CD14-positive monocyte (primary cell): ENCODE measurements around the gene ZNF692. TPM values are rescaled to one million over a fixed set of nuclear protein-coding genes. Genes with fewer than 3 reads are reported as not detected.

Experiments
- DNase-seq, 3 donors: peaks; one replicate each; pipeline ENCODE4 v3.0.0-alpha.2; 2011 to 2022
- H2AFZ ChIP-seq: 2 replicates; pipeline ENCODE4 v1.6.0; 2012; ENCODE audit warnings: mild to moderate bottlenecking, low read depth, low read length, inconsistent platforms; ENCODE audit not compliant: insufficient read depth, poor library complexity, severe bottlenecking
- H3K27ac ChIP-seq, 2 donors: 1 replicate in 1 of 2; 2 replicates in 1 of 2; pipeline ENCODE4 v1.5.1; 2012 to 2013; ENCODE audit warnings: low read length in 2 of 2, control low read depth in 1 of 2, inconsistent platforms in 1 of 2, low read depth in 1 of 2, mild to moderate bottlenecking in 1 of 2
- H3K27me3 ChIP-seq, 2 donors: one replicate each; pipeline versions ENCODE4 v1.6.0 to v1.6.1; 2011 to 2013; ENCODE audit warnings: low read length in 2 of 2; ENCODE audit not compliant: control insufficient read depth in 2 of 2, insufficient read depth in 2 of 2
- H3K36me3 ChIP-seq, 2 donors: replicated peaks in 1 of 2; 1 replicate in 1 of 2; 2 replicates in 1 of 2; pipeline versions ENCODE4 v1.5.1 to v1.6.1; 2012 to 2013; ENCODE audit warnings: low read length in 2 of 2, control low read depth in 1 of 2, inconsistent platforms in 1 of 2, mild to moderate bottlenecking in 1 of 2; ENCODE audit not compliant: insufficient read depth in 2 of 2, control insufficient read depth in 1 of 2
- H3K4me1 ChIP-seq, 2 donors: 1 replicate in 1 of 2; 2 replicates in 1 of 2; pipeline versions ENCODE4 v1.5.1 to v1.6.1; 2012 to 2013; ENCODE audit warnings: low read length in 2 of 2, control low read depth in 1 of 2, inconsistent platforms in 1 of 2, mild to moderate bottlenecking in 1 of 2, moderate library complexity in 1 of 2; ENCODE audit not compliant: insufficient read depth in 2 of 2, control insufficient read depth in 1 of 2
- H3K4me2 ChIP-seq: replicated peaks from 2 replicates; pipeline ENCODE3; 2012; ENCODE audit warnings: low read length, moderate library complexity, mild to moderate bottlenecking; ENCODE audit not compliant: poor library complexity, severe bottlenecking; ENCODE audit errors: extremely low read depth
- H3K4me3 ChIP-seq, 3 experiments: fragments of 200-600 bp in 1 of 3; sonication (generic) in 1 of 3; replicated peaks in 1 of 3; 1 replicate in 2 of 3; 2 replicates in 1 of 3; pipeline ENCODE4 v1.5.1; 2011 to 2013; ENCODE audit warnings: low read length in 3 of 3, mild to moderate bottlenecking in 3 of 3, control low read depth in 2 of 3, low read depth in 2 of 3, inconsistent platforms in 1 of 3, moderate library complexity in 1 of 3
- H3K79me2 ChIP-seq: 2 replicates; pipeline ENCODE4 v1.6.0; 2012; ENCODE audit warnings: mild to moderate bottlenecking, control low read depth, inconsistent platforms, low read length, moderate library complexity; ENCODE audit not compliant: insufficient read depth
- H3K9ac ChIP-seq: 2 replicates; pipeline ENCODE4 v1.6.0; 2017; ENCODE audit warnings: low read length, mild to moderate bottlenecking; ENCODE audit not compliant: insufficient read depth, poor library complexity, severe bottlenecking
- H3K9me3 ChIP-seq, 2 donors: replicated peaks in 1 of 2; 1 replicate in 1 of 2; 2 replicates in 1 of 2; pipeline versions ENCODE4 v1.5.1 to v1.6.1; 2012 to 2013; ENCODE audit warnings: low read length in 2 of 2, control low read depth in 1 of 2; ENCODE audit not compliant: control insufficient read depth in 1 of 2, insufficient read depth in 1 of 2
- H4K20me1 ChIP-seq: 2 replicates; pipeline ENCODE4 v1.6.0; 2012; ENCODE audit warnings: mild to moderate bottlenecking, low read length, control low read depth, moderate library complexity; ENCODE audit not compliant: insufficient read depth
- H3K27ac Mint-ChIP-seq, 7 donors: one replicate each; pipeline ENCODE4 v1.8.0; 2020; ENCODE audit warnings: mild to moderate bottlenecking in 7 of 7, mixed read lengths in 7 of 7, moderate library complexity in 6 of 7, inconsistent platforms in 2 of 7
- H3K27me3 Mint-ChIP-seq, 3 donors: one replicate each; pipeline ENCODE4 v1.8.0; 2021 to 2022; ENCODE audit warnings: low read depth in 3 of 3, mild to moderate bottlenecking in 3 of 3, mixed read lengths in 3 of 3, moderate library complexity in 3 of 3, inconsistent platforms in 1 of 3
- H3K36me3 Mint-ChIP-seq, 2 donors: one replicate each; pipeline ENCODE4 v1.8.0; 2020; ENCODE audit warnings: mixed read lengths in 2 of 2, inconsistent platforms in 1 of 2, mild to moderate bottlenecking in 1 of 2
- H3K4me1 Mint-ChIP-seq: one replicate; pipeline ENCODE4 v1.8.0; 2020; ENCODE audit warnings: mild to moderate bottlenecking, mixed read lengths
- H3K4me3 Mint-ChIP-seq, 2 donors: one replicate each; pipeline ENCODE4 v1.8.0; 2020; ENCODE audit warnings: mild to moderate bottlenecking in 2 of 2, mixed read lengths in 2 of 2, moderate library complexity in 1 of 2
- H3K9me3 Mint-ChIP-seq, 7 donors: one replicate each; pipeline ENCODE4 v1.8.0; 2020 to 2022; ENCODE audit warnings: mixed read lengths in 7 of 7, mild to moderate bottlenecking in 6 of 7, moderate library complexity in 6 of 7, inconsistent platforms in 2 of 7
- CTCF ChIP-seq: fragments of 200-600 bp; IDR thresholded peaks from one replicate; pipeline ENCODE4 v1.8.0; 2022; ENCODE audit warnings: antibody characterized with exemption, mild to moderate bottlenecking
- WGBS: methylation state at CpG from one replicate; pipeline ENCODE4 v1.1.5; 2013; ENCODE audit warnings: missing lambda C conversion rate; ENCODE audit not compliant: insufficient coverage; 5-methylcytosine and 5-hydroxymethylcytosine counted together
- intact Hi-C, 2 donors: fragments of 100-400 bp; cut with micrococcal nuclease; formaldehyde crosslinking; loops; one replicate each; pipeline versions ENCODE4 v1.15.0 to v1.15.1; 2023
- polyA plus RNA-seq, 3 donors: library from polyadenylated mRNA; depleted of rRNA in 1 of 3; unstranded in 2 of 3; stranded (reverse) in 1 of 3; fragments of 300-500 nt in 2 of 3; fragments of >200 nt in 1 of 3; fragmentation: Illumina TruSeq in 2 of 3; gene quantifications; 1 replicate in 2 of 3; 2 replicates in 1 of 3; pipeline ENCODE4 v1.2.3, GENCODE V29; 2012 to 2021

ZNF692 gene
- polyA plus RNA-seq, 3 donors = 2.2 to 59.0 (median 2.4) TPM

- Histone ChIP-seq H3K9me3 (no peaks in the 10 kb centered on the region), H3K9ac (no peak overlapping the region), H3K27me3 (no peaks in the 10 kb centered on the region), H4K20me1 (no peaks in the 10 kb centered on the region), H3K4me1 (peaks cover 67 to 71% of the 10 kb centered on the region in 2 donors), H3K27ac (peak overlapping the region; percentile 86 to 89), H3K36me3 (peaks cover 6 to 17% of the 10 kb centered on the region in 2 donors), H3K4me3 (peak overlapping the region in 1 of 3 experiments; percentile 70), H3K79me2 (no peaks in the 10 kb centered on the region), H2AFZ (no peak overlapping the region), H3K4me2 (peak overlapping the region; percentile 36)
- peak overlapping the region in 1 of 2 donors; percentile 39 for H3K4me3 Mint-ChIP-seq
- no peaks in the 10 kb centered on the region for H3K27me3 Mint-ChIP-seq
- WGBS = 31% methylated on average over 9 of the region's 15 CpGs
- peaks cover 12 to 22% of the 10 kb centered on the region in 2 donors for H3K36me3 Mint-ChIP-seq
- peaks cover 68% of the 10 kb centered on the region for H3K4me1 Mint-ChIP-seq
- peak; percentile 93 for TF ChIP-seq CTCF
- no peaks in the 10 kb centered on the region for H3K9me3 Mint-ChIP-seq
- peak; percentile 68 to 75 (median 74) for DNase-seq
- intact Hi-C loops = loop anchor here (2.0 to 5.0 kb wide), 4 partner anchors 105 to 565 kb away; partner anchors contain the start of gene OR14I1 (in 1 of the 2)
- H3K27ac Mint-ChIP-seq = peak overlapping the region; percentile 31 to 98 (median 76)
Observed at GRCh38 chr1:248807067-248807737, 51.7 kb downstream of the ZNF692 start.

GRCh38 chr1:248805876-248806275 lies 53.0 kb downstream of the ZNF692 start:
- no peaks in the 10 kb centered on the region for H3K27me3 Mint-ChIP-seq
- no peak overlapping the region for H3K9ac ChIP-seq
- WGBS = 20% methylated on average over 1 of the region's 1 CpG
- H3K27ac ChIP-seq = peak overlapping the region; percentile 86 to 89
- H3K27me3 ChIP-seq = no peaks in the 10 kb centered on the region
- H3K9me3 ChIP-seq = no peaks in the 10 kb centered on the region
- H3K79me2 ChIP-seq = no peaks in the 10 kb centered on the region
- no peak overlapping the region for H2AFZ ChIP-seq
- peak overlapping the region in 1 of 2 donors; percentile 26 for H3K4me3 Mint-ChIP-seq
- TF ChIP-seq CTCF = no peak
- H3K4me1 Mint-ChIP-seq = peaks cover 65% of the 10 kb centered on the region
- H3K36me3 ChIP-seq = peaks cover 0 to 5% of the 10 kb centered on the region in 2 donors
- peak overlapping the region in 1 of 3 experiments; percentile 70 for H3K4me3 ChIP-seq
- peaks cover 0 to 6% (median 4%) of the 10 kb centered on the region in 7 donors for H3K9me3 Mint-ChIP-seq
- H3K4me2 ChIP-seq = peak overlapping the region; percentile 81
- peak overlapping the region; percentile 94 to 99 (median 96) for H3K27ac Mint-ChIP-seq
- intact Hi-C loops = loop anchor here (2.0 to 5.0 kb wide), 4 partner anchors 104 to 564 kb away; partner anchors contain the start of gene OR14I1 (in 1 of the 2)
- H4K20me1 ChIP-seq = no peaks in the 10 kb centered on the region
- H3K4me1 ChIP-seq = peaks cover 56 to 60% of the 10 kb centered on the region in 2 donors
- H3K36me3 Mint-ChIP-seq = peaks cover 11 to 13% of the 10 kb centered on the region in 2 donors
- peak; percentile 45 to 52 (median 50) for DNase-seq
